Trophoblast cell (in vitro differentiated cells and primary cell): ENCODE results near the gene STX1A.
"Not testable (repeated sequence)": the region's sequence is repeated elsewhere in the genome, so short reads cannot be mapped to it uniquely, and the experiment has no call there.

ENCODE experiments used
- DNase-seq, 2 donors: peaks; one replicate each; pipeline ENCODE4 v3.0.0-alpha.2; 2016
- H2AFZ ChIP-seq: 2 replicates; pipeline ENCODE4 v1.6.1; 2013; ENCODE audit warnings: low read length, moderate library complexity, mild to moderate bottlenecking; ENCODE audit not compliant: insufficient read depth, poor library complexity
- H2AK5ac ChIP-seq: 2 replicates; pipeline ENCODE4 v1.6.1; 2013; ENCODE audit warnings: mild to moderate bottlenecking, low read length
- H2BK120ac ChIP-seq: 2 replicates; pipeline ENCODE4 v1.6.1; 2013; ENCODE audit warnings: low read length, mild to moderate bottlenecking, moderate library complexity; ENCODE audit not compliant: insufficient read depth, poor library complexity
- H2BK12ac ChIP-seq: 2 replicates; pipeline ENCODE4 v1.6.1; 2013; ENCODE audit warnings: mild to moderate bottlenecking, low read length, moderate library complexity
- H2BK5ac ChIP-seq: 2 replicates; pipeline ENCODE4 v1.6.1; 2013; ENCODE audit warnings: low read length, low read depth, moderate library complexity, mild to moderate bottlenecking; ENCODE audit not compliant: poor library complexity
- H3K14ac ChIP-seq: 2 replicates; pipeline ENCODE4 v1.6.1; 2013; ENCODE audit warnings: mild to moderate bottlenecking, low read length
- H3K18ac ChIP-seq: 2 replicates; pipeline ENCODE4 v1.6.1; 2013; ENCODE audit warnings: mild to moderate bottlenecking, low read length
- H3K23ac ChIP-seq: 2 replicates; pipeline ENCODE4 v1.6.1; 2013; ENCODE audit warnings: low read length
- H3K27ac ChIP-seq: 2 replicates; pipeline ENCODE4 v1.5.1; 2013; ENCODE audit warnings: low read depth, mild to moderate bottlenecking, inconsistent platforms, low read length, moderate library complexity
- H3K27me3 ChIP-seq: 2 replicates; pipeline ENCODE4 v1.6.1; 2013; ENCODE audit warnings: inconsistent platforms, mild to moderate bottlenecking, low read length, moderate library complexity; ENCODE audit not compliant: insufficient read depth
- H3K36me3 ChIP-seq, 2 experiments: 1 replicate in 1 of 2; 2 replicates in 1 of 2; pipeline ENCODE4 v1.6.1; 2013; ENCODE audit warnings: low read length in 2 of 2, mild to moderate bottlenecking in 2 of 2, moderate library complexity in 1 of 2; ENCODE audit not compliant: insufficient read depth in 2 of 2, control insufficient read depth in 1 of 2
- H3K4ac ChIP-seq: 2 replicates; pipeline ENCODE4 v1.6.1; 2013; ENCODE audit warnings: low read depth, mild to moderate bottlenecking, low read length, moderate library complexity
- H3K4me1 ChIP-seq, 2 experiments: 1 replicate in 1 of 2; 2 replicates in 1 of 2; pipeline ENCODE4 v1.6.1; 2013; ENCODE audit warnings: low read length in 2 of 2, mild to moderate bottlenecking in 2 of 2, moderate library complexity in 1 of 2; ENCODE audit not compliant: insufficient read depth in 2 of 2, control insufficient read depth in 1 of 2
- H3K4me2 ChIP-seq: 2 replicates; pipeline ENCODE4 v1.6.1; 2013; ENCODE audit warnings: inconsistent platforms, mild to moderate bottlenecking, low read length, moderate library complexity
- H3K4me3 ChIP-seq: 2 replicates; pipeline ENCODE4 v1.5.1; 2013; ENCODE audit warnings: mild to moderate bottlenecking, low read depth, low read length, inconsistent platforms
- H3K79me1 ChIP-seq: one replicate; pipeline ENCODE4 v1.6.1; 2013; ENCODE audit warnings: low read length
- H3K79me2 ChIP-seq: 2 replicates; pipeline ENCODE4 v1.6.1; 2013; ENCODE audit warnings: low read length, mild to moderate bottlenecking; ENCODE audit not compliant: control insufficient read depth, insufficient read depth, poor library complexity
- H3K9ac ChIP-seq: 2 replicates; pipeline ENCODE4 v1.6.1; 2013; ENCODE audit warnings: mild to moderate bottlenecking, low read length
- H3K9me3 ChIP-seq: 2 replicates; pipeline ENCODE4 v1.6.1; 2013; ENCODE audit warnings: low read depth, mild to moderate bottlenecking, control low read depth, inconsistent platforms, low read length; ENCODE audit not compliant: insufficient read depth
- H4K12ac ChIP-seq: 2 replicates; pipeline ENCODE4 v1.6.1; 2013; ENCODE audit warnings: low read depth, mild to moderate bottlenecking, low read length, moderate library complexity
- H4K8ac ChIP-seq: 2 replicates; pipeline ENCODE4 v1.6.1; 2013; ENCODE audit warnings: low read depth, mild to moderate bottlenecking, low read length, moderate library complexity
- H4K91ac ChIP-seq: one replicate; pipeline ENCODE4 v1.6.1; 2013; ENCODE audit warnings: low read depth, mild to moderate bottlenecking, low read length, moderate library complexity
- WGBS: extraction: QIAGEN DNeasy Blood & Tissue Kit; methylation state at CpG from one replicate; pipeline ENCODE4 v1.1.7; 2013; ENCODE audit warnings: missing lambda C conversion rate; ENCODE audit not compliant: insufficient read length, insufficient coverage; ENCODE audit errors: extremely low coverage; 5-methylcytosine and 5-hydroxymethylcytosine counted together

The STX1A gene

DNA sequence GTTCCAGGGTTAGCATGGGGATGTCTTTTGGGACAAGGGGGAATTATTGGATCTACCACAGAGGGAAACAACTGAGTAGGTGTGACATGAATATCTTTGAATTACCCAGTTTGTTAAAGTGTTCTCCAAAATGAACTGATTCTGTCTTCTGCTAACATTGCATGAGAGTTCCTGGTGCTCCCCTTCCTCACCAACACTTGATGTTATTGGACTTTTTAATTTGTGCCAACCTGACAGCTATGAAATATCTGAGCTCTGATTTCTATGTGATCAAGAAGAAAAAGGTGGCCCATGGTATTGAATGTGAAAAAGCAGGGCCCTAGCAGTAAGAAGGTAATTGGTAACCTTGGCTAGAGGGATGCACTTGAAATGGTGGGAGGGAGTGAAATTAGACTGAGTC lies 56.4 kb downstream of the STX1A start:
- Histone ChIP-seq H4K91ac (no peak overlapping the region), H3K4ac (no peak overlapping the region), H2BK120ac (no peak overlapping the region), H2AK5ac (no peak overlapping the region), H3K4me2 (no peak overlapping the region), H3K9me3 (no peaks in the 10 kb centered on the region), H3K4me3 (no peak overlapping the region), H3K9ac (no peak overlapping the region), H3K18ac (no peak overlapping the region), H2BK12ac (no peak overlapping the region), H3K23ac (no peak overlapping the region), H3K36me3 (no peaks in the 10 kb centered on the region), H3K27me3 (no peaks in the 10 kb centered on the region), H3K79me2 (no peaks in the 10 kb centered on the region), H3K14ac (no peak overlapping the region), H4K12ac (no peak overlapping the region), H2AFZ (no peak overlapping the region), H3K27ac (no peak overlapping the region), H4K8ac (no peak overlapping the region), H3K4me1 (peaks cover 0 to 3% of the 10 kb centered on the region in 2 experiments), H2BK5ac (no peak overlapping the region), H3K79me1 (no peaks in the 10 kb centered on the region)
- no peak for DNase-seq

DNA sequence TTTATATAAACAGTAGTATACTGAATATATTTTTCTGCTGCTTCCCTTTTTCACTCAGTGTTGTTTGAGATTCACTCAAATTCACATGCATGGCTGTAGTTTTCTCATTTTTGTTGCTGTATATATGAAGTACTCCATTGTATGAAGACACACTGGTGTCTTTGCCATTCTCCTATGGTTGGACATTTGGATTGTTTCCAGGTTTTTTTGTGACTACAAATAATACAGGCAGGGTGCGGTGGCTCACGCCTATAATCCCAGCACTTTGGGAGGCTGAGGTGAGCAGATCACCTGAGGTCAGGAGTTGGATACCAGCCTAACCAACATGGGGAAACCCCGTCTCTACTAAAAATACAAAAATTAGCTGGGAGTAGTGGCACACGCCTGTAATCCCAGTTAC lies 58.9 kb downstream of the STX1A start:
- not testable (repeated sequence) for H3K9me3 ChIP-seq

DNA sequence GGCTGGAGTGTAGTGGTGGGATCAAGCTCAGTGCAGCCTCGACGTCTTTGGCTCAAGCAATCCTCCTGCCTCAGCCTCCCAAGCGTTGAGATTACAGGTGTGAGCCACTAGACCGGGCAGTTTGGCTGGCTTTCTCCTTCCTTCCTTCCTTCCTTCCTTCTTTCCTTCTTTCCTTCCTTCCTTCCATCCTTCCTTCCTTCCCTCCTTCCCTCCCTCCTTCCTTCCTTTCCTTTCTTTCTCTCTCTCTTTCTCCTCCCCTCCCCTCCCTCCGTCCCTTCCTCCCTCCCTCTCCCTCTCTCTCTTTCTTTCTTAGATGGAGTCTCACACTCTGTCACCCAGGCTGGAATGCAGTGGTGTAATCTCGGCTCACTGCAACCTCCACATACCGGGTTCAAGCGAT lies 59.5 kb downstream of the STX1A start:
- Histone ChIP-seq H2BK120ac (no peak overlapping the region), H2AK5ac (no peak overlapping the region), H2AFZ (no peak overlapping the region), H3K79me1 (no peaks in the 10 kb centered on the region), H3K4ac (no peak overlapping the region), H3K9ac (no peak overlapping the region), H3K36me3 (no peaks in the 10 kb centered on the region), H4K12ac (no peak overlapping the region), H3K4me1 (no peaks in the 10 kb centered on the region), H3K27ac (no peak overlapping the region), H4K91ac (no peak overlapping the region), H3K9me3 (no peaks in the 10 kb centered on the region), H3K23ac (no peak overlapping the region), H4K8ac (no peak overlapping the region), H3K4me2 (no peak overlapping the region), H2BK12ac (no peak overlapping the region), H2BK5ac (no peak overlapping the region), H3K18ac (no peak overlapping the region), H3K14ac (no peak overlapping the region), H3K79me2 (no peaks in the 10 kb centered on the region), H3K4me3 (no peak overlapping the region), H3K27me3 (no peaks in the 10 kb centered on the region)
- DNase-seq, result no peak
- WGBS, result no CpG with 5 or more reads among the region's 8 CpGs

More for the DNA sequence above, 58.9 kb downstream of the STX1A start:
- not testable (repeated sequence) for H2BK5ac ChIP-seq, H4K12ac ChIP-seq, H3K23ac ChIP-seq, H4K8ac ChIP-seq, H3K18ac ChIP-seq, H2BK12ac ChIP-seq, H2AK5ac ChIP-seq, H3K27me3 ChIP-seq, H3K36me3 ChIP-seq, H2BK120ac ChIP-seq, H4K91ac ChIP-seq, H3K9ac ChIP-seq, H3K4me1 ChIP-seq, H3K79me1 ChIP-seq, H3K14ac ChIP-seq, H3K79me2 ChIP-seq, H3K4ac ChIP-seq, H2AFZ ChIP-seq, H3K4me2 ChIP-seq, H3K4me3 ChIP-seq, DNase-seq, H3K27ac ChIP-seq
- WGBS, result no CpG with 5 or more reads among the region's 4 CpGs

DNA sequence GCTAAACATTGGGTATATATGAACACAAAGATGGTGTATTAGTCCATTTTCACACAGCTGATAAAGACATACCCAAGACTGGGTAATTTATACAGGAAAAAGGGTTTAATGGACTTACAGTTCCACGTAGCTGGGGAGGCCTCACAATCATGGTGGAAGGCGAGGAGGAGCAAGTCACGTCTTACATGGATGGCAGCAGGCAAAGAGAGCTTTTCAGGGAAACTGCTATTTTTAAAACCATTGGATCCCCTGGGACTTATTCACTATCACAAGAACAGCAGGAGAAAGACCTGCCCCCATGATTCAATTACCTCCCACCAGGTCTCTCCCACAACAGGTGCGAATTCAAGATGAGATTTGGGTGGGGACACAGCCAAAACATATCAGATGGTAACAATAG lies 64.2 kb downstream of the STX1A start:
- not testable (repeated sequence) for H3K9ac ChIP-seq, H4K91ac ChIP-seq, H3K9me3 ChIP-seq, H3K14ac ChIP-seq, H3K4me1 ChIP-seq, H3K4me3 ChIP-seq, DNase-seq, H2BK12ac ChIP-seq, H3K27ac ChIP-seq, H4K12ac ChIP-seq, H4K8ac ChIP-seq, H2BK120ac ChIP-seq, H3K4me2 ChIP-seq, H3K27me3 ChIP-seq, H3K18ac ChIP-seq, H3K79me1 ChIP-seq, H3K23ac ChIP-seq, H3K4ac ChIP-seq, H3K79me2 ChIP-seq, H2AK5ac ChIP-seq, H3K36me3 ChIP-seq, H2AFZ ChIP-seq, H2BK5ac ChIP-seq
- no CpG with 5 or more reads among the region's 4 CpGs for WGBS
